AG09319 (cell line): ENCODE results near the gene STX3.

ENCODE experiments used
- DNase-seq: peaks from one replicate; pipeline ENCODE4 v3.0.0-alpha.2; 2010; ENCODE audit warnings: low read depth; ENCODE audit errors: extremely low read depth
- TF ChIP-seq, protein P1 (sequence below): IDR thresholded peaks from 2 replicates; pipeline ENCODE4 v1.5.1; 2011; ENCODE audit warnings: low read depth, mild to moderate bottlenecking, inconsistent platforms, low read length, moderate library complexity

The STX3 gene

DNA sequence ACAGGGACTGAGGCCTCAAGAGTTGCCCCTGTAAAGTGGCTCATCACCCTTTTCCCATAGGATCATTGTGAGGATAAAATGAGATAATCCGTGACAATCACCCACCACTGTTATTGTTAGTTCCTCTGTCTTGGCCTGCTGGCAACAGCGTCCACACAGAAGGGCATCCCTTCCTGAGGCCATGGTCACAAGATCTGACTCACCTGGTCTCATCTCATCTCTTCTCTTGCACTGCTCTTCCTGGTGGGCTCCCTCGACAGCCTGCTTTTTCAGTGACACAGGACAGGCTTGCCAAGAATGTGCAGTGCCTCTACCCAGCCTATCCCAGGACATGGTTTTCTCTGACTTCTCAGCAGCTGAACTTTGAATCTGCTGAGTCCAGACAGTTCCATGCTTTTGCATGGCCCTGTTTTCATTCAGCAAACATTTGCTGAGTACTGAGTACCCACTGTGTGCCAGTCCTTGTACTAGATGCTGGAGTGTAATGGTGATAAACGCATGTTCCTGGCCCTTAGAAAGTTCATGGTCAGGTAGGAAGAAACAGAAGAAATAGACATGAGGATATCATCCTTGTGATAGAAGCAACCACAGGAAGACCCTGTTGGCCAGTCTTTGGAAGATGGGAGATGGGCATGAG is 3.3 kb downstream of the STX3 start:
- TF ChIP-seq, protein P1, sequence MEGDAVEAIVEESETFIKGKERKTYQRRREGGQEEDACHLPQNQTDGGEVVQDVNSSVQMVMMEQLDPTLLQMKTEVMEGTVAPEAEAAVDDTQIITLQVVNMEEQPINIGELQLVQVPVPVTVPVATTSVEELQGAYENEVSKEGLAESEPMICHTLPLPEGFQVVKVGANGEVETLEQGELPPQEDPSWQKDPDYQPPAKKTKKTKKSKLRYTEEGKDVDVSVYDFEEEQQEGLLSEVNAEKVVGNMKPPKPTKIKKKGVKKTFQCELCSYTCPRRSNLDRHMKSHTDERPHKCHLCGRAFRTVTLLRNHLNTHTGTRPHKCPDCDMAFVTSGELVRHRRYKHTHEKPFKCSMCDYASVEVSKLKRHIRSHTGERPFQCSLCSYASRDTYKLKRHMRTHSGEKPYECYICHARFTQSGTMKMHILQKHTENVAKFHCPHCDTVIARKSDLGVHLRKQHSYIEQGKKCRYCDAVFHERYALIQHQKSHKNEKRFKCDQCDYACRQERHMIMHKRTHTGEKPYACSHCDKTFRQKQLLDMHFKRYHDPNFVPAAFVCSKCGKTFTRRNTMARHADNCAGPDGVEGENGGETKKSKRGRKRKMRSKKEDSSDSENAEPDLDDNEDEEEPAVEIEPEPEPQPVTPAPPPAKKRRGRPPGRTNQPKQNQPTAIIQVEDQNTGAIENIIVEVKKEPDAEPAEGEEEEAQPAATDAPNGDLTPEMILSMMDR = no peak
- DNase-seq = no peak

DNA sequence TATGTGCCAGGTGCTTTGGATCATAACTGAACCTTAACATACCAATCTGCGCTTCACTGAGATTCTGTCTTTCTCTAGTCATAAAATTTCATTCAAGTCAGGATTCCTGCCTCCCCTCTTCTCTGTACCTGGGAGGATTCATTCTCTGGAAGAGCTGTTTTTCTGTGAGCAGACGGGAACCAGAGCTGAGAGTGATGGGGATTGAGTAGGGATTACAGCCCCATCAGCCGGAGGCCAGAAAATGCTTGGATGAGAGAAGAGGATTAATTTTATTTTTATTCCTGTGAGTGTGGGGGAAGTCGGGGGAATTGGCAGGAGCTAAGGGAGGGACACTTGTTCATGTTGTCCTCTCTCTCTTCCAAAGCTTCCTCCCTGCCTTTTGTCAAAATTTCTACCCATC is 4.7 kb downstream of the STX3 start:
- DNase-seq = no peak
- TF ChIP-seq, protein P1 = no peak

DNA sequence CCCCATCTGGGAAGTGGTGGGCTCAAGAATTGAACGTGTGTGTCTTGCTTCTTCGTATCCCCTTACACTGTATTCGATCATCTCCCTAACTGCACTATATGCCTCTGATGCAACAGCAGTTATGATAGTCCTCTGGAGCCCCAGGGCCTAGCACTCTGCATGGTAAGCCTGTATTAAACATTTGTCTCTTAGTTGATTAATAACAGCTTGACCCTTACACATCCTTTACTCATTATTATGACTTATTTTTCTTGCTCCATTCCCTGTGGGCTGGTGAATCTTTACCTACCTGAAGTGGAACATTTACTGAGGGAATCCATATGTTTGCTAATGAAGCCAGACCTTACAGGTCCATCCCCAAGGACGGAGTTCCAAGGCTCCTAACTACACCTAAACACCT is 5.6 kb downstream of the STX3 start:
- DNase-seq = no peak
- TF ChIP-seq, protein P1 = no peak

DNA sequence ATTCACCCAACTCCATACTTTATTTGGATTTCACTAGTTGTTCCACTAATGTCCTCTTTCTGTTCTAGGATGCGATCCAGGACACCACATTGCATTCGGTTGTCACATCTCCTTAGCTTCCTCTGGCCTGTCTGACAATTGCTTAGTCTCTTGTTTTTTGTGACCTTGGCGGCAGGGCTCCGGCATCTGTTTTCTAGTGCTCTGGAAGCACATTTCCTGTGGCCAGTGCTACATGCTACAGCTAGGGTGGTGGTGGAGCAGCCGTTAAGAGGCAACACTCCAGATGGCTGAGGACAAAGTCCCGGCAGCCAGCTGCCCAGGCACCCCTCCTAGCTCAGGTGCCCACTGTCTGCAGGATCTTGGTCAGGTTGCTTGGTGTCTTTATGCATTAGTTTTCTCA is 6.8 kb downstream of the STX3 start:
- TF ChIP-seq, protein P1 = no peak
- DNase-seq = no peak

DNA sequence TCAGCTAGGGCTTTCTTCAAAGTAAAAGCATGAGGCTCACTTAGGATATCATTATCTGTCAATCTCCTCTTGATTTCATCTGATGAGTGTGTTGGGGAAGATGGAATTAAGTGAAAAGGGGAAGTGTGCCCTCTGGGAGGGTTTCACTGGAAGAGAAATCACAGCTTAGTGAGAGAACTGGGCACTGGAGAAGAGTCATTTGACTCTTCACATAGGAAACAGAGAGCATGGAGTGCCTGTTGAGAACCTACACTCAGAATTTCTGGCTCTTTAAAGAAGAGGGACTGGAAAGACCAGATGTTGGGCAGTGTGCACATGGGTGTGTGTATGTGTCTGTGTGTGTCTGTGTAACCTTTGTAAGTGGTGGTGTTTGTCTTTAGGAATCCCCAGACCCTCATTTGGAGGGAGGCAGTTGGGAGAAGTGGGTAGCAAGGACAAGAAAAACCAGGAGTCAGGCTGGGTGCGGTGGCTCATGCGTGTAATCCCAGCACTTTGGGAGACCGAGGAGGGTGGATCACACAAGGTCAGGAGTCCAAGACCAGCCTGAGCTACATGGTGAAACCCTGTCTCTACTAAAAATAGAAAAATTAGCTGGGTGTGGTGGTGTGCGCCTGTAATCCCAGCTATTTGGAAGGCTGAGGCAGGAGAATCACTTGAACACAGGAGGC is 10.0 kb downstream of the STX3 start:
- no peak for DNase-seq
- TF ChIP-seq, protein P1 = no peak

DNA sequence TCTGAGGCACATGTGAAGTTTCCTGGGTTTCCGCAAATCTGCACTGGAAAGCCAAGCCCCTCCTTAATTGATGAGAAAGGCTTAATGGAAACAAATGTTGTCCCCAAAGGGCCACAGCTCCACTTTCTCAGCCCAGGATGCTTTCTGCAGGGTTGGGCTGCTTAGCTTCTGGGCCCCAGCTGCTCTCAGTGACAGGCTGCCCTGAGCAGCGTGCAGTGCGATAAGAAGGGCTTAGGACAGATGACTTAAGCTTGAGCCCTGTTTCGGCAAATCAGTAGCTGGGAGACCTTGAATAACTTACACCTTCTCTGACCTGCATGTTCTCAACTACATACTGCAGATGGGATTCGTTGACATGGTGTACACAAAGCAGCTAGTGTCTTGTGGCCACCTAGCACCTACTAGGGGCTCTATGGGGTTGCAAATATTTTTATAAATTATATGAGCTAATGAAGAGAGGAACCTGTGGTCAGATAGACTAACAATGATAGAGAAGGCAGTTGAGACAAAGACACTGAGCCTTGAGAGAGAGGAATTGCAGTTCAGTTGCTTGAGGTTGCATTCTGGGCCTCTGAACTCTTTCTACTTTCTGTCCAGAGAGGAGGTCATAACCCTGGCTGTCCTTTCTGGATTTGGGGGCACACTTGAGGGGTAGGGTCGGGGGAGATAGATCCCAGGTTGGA is 11.5 kb downstream of the STX3 start:
- TF ChIP-seq, protein P1 = no peak
- DNase-seq = no peak

DNA sequence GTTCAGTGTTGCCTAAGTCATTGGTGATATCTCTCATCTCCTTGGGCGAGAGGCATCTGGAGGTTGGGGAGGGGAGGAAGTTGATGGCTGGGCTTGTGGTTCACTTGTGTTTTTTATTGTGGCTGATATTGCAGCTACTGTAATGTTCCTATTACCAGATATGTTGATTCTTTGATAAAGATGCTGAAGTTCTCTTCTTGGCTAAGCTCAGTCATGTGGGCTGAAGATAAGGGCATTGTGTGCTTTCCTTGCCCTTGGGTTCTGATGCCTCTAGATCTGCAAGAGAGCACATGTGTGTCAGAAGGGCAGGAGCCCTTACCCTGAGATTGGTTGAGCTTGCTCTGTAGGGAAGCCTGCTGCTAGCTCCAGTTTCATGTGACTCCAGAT is 12.0 kb downstream of the STX3 start:
- TF ChIP-seq, protein P1 = no peak
- no peak for DNase-seq
